ENCODE measurements around the gene C3orf52.

The C3orf52 gene

GRCh38 chr3:112086875-112087524, 811 bp downstream of the C3orf52 start:
- peak overlapping the region; percentile 73 for H3K4me3 ChIP-seq (ENCODE audit: control insufficient read depth, low read depth, low read length)
- TF ChIP-seq CTCF (IDR thresholded peaks at IDR 0.05; ENCODE audit: control insufficient read depth, insufficient read depth, low read depth, low read length, missing control alignments) = no peak
- no peak for DNase-seq (ENCODE audit: low read depth)

GRCh38 chr3:112087746-112088145, 1.6 kb downstream of the C3orf52 start:
- TF ChIP-seq CTCF (IDR thresholded peaks at IDR 0.05; ENCODE audit: control insufficient read depth, insufficient read depth, low read depth, low read length, missing control alignments) = no peak
- no peak for DNase-seq (ENCODE audit: low read depth)
- no peak overlapping the region for H3K4me3 ChIP-seq (ENCODE audit: control insufficient read depth, low read depth, low read length)

GRCh38 chr3:112088944-112089343, 2.8 kb downstream of the C3orf52 start:
- no peak for TF ChIP-seq CTCF (IDR thresholded peaks at IDR 0.05; ENCODE audit: control insufficient read depth, insufficient read depth, low read depth, low read length, missing control alignments)
- no peak for DNase-seq (ENCODE audit: low read depth)

GRCh38 chr3:112089956-112090886, 4.0 kb downstream of the C3orf52 start:
- no peak overlapping the region for H3K4me3 ChIP-seq (ENCODE audit: control insufficient read depth, low read depth, low read length)
- no peak for TF ChIP-seq CTCF (IDR thresholded peaks at IDR 0.05; ENCODE audit: control insufficient read depth, insufficient read depth, low read depth, low read length, missing control alignments)
- no peak for DNase-seq (ENCODE audit: low read depth)

More at GRCh38 chr3:112088944-112089343, 2.8 kb downstream of the C3orf52 start:
- no peak overlapping the region for H3K4me3 ChIP-seq (ENCODE audit: control insufficient read depth, low read depth, low read length)

- no peak overlapping the region for H3K4me3 ChIP-seq (ENCODE audit: control insufficient read depth, low read depth, low read length)
- no peak for DNase-seq (ENCODE audit: low read depth)
- no peak for TF ChIP-seq CTCF (IDR thresholded peaks at IDR 0.05; ENCODE audit: control insufficient read depth, insufficient read depth, low read depth, low read length, missing control alignments)
Measured at GRCh38 chr3:112090887-112091586, 4.8 kb downstream of the C3orf52 start.

- no peak overlapping the region for H3K4me3 ChIP-seq (ENCODE audit: control insufficient read depth, low read depth, low read length)
- no peak for TF ChIP-seq CTCF (IDR thresholded peaks at IDR 0.05; ENCODE audit: control insufficient read depth, insufficient read depth, low read depth, low read length, missing control alignments)
- DNase-seq (ENCODE audit: low read depth) = no peak
Measured at GRCh38 chr3:112092496-112093179, 6.4 kb downstream of the C3orf52 start.

Measured in AG09309 (cell line).